MM.1S (cell line): ENCODE data around the gene WIPF2.

Experiments
- EZH2 ChIP-seq: fragments of 300-600 bp; sonication (generic); optimal IDR thresholded peaks from 2 replicates; pipeline ENCODE3; 2017; ENCODE audit warnings: low read depth, mild to moderate bottlenecking, antibody characterized with exemption, low read length, mixed read lengths
- EZH2phosphoT487 ChIP-seq: fragments of 300-600 bp; sonication (generic); IDR thresholded peaks from 2 replicates; pipeline ENCODE4 v1.6.1; 2018; ENCODE audit warnings: antibody characterized with exemption, low read length
- TF ChIP-seq, protein P1 (sequence below): fragments of 300-600 bp; sonication (generic); IDR thresholded peaks from 2 replicates; pipeline ENCODE4 v1.5.1; 2016; ENCODE audit warnings: antibody characterized with exemption, low read length, mixed read lengths

DNA sequence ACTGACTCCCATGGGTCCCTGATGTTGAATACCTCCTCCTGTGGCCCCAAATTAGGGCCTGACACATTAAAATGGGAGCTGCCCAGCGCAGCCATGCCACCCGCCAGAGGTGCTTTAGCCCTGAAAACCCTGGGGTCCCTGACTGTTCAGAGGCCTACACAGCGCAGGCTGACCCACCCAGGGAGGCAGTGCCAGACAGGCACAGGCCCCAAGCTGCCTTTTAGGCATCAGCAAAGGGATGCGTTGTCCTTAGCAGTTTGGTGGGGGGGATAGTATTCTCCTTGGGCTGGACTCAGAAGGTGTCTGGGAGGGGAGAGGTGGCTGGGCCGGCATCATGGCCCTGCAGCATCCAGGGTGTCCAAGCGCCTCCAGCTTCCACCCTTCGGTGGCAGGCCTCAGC lies 40.4 kb upstream of the WIPF2 start:
- TF ChIP-seq, protein P1, sequence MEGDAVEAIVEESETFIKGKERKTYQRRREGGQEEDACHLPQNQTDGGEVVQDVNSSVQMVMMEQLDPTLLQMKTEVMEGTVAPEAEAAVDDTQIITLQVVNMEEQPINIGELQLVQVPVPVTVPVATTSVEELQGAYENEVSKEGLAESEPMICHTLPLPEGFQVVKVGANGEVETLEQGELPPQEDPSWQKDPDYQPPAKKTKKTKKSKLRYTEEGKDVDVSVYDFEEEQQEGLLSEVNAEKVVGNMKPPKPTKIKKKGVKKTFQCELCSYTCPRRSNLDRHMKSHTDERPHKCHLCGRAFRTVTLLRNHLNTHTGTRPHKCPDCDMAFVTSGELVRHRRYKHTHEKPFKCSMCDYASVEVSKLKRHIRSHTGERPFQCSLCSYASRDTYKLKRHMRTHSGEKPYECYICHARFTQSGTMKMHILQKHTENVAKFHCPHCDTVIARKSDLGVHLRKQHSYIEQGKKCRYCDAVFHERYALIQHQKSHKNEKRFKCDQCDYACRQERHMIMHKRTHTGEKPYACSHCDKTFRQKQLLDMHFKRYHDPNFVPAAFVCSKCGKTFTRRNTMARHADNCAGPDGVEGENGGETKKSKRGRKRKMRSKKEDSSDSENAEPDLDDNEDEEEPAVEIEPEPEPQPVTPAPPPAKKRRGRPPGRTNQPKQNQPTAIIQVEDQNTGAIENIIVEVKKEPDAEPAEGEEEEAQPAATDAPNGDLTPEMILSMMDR, result no peak
- TF ChIP-seq EZH2, result no peak
- TF ChIP-seq EZH2phosphoT487, result no peak
